Brain microvascular endothelial cell (primary cell): ENCODE results near the gene NDUFA8.

ENCODE experiments used
- DNase-seq: peaks from one replicate; pipeline ENCODE4 v3.0.0-alpha.2; 2020
- H3K27ac ChIP-seq: fragments of 250-450 bp; sonication (Bioruptor Pico); 2 replicates; pipeline ENCODE4 v1.5.1; 2020; ENCODE audit warnings: mild to moderate bottlenecking, moderate library complexity
- H3K27me3 ChIP-seq: fragments of 250-450 bp; sonication (Bioruptor Pico); replicated peaks from 2 replicates; pipeline ENCODE4 v1.5.1; 2020; ENCODE audit warnings: mild to moderate bottlenecking
- H3K36me3 ChIP-seq: fragments of 250-450 bp; sonication (Bioruptor Pico); replicated peaks from 2 replicates; pipeline ENCODE4 v1.5.1; 2020; ENCODE audit warnings: mild to moderate bottlenecking
- H3K4me3 ChIP-seq: 2 replicates; pipeline ENCODE4 v1.5.1; 2011; ENCODE audit warnings: low read depth, mild to moderate bottlenecking, control low read depth, low read length, moderate library complexity
- in situ Hi-C: cut with HindIII; loops from 2 replicates; pipeline ENCODE4 v1.10.0; 2017; ENCODE audit warnings: low sequenced_read_pairs, low pct_ligation_motif_present
- TF ChIP-seq, protein P1 (sequence below): IDR thresholded peaks from 2 replicates; pipeline ENCODE4 v1.5.1; 2011; ENCODE audit warnings: low read depth, mild to moderate bottlenecking, moderate library complexity, low read length, control low read depth, inconsistent platforms; ENCODE audit errors: missing control alignments

Gene NDUFA8

DNA sequence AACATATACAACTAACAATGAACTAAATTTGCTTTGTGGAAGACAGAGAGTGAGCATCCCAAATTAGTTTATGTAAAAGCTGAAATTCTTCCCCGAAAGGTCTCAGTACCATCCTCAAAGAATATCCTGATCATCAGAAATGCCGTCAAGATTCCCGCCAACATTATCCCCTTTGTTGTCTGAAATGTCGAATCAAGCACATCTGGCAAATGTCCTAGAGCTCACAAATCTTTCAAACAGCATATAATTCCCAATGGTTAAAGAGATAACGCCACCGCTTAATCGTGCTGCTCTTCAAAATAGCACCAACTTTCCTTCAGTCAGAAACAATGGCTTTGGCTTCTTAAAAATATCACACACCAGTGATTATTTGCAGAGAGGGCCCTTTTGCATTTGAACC is 23.9 kb upstream of the NDUFA8 start:
- Histone ChIP-seq H3K27me3 (peaks cover 13% of the 10 kb centered on the region), H3K36me3 (no peaks in the 10 kb centered on the region), H3K4me3 (no peak overlapping the region), H3K27ac (no peak overlapping the region)
- no peak for DNase-seq
- TF ChIP-seq, protein P1, sequence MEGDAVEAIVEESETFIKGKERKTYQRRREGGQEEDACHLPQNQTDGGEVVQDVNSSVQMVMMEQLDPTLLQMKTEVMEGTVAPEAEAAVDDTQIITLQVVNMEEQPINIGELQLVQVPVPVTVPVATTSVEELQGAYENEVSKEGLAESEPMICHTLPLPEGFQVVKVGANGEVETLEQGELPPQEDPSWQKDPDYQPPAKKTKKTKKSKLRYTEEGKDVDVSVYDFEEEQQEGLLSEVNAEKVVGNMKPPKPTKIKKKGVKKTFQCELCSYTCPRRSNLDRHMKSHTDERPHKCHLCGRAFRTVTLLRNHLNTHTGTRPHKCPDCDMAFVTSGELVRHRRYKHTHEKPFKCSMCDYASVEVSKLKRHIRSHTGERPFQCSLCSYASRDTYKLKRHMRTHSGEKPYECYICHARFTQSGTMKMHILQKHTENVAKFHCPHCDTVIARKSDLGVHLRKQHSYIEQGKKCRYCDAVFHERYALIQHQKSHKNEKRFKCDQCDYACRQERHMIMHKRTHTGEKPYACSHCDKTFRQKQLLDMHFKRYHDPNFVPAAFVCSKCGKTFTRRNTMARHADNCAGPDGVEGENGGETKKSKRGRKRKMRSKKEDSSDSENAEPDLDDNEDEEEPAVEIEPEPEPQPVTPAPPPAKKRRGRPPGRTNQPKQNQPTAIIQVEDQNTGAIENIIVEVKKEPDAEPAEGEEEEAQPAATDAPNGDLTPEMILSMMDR, result no peak
- in situ Hi-C loops, result no loop called here

DNA sequence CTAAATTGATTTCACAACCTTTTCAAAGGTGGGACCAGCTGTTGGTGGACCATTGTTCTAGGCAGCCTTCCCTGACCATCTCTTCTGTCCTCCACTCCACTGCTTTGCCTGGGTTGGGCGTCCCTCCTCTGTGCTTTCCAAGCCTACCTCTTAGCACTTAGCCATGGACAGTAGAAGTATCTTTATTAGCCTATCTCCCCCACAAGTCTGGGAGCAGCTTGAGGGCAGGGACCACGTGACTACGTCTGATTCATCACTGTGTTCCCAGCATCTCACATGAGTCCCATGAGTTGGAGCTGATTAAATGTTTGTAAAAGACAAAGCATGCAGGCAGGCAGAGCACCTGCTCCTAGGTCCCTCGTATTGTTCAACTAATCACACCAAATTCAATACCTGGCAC is 21.1 kb upstream of the NDUFA8 start:
- TF ChIP-seq, protein P1, result no peak
- in situ Hi-C loops, result no loop called here
- Histone ChIP-seq H3K27me3 (peaks cover 13% of the 10 kb centered on the region), H3K27ac (no peak overlapping the region), H3K4me3 (no peak overlapping the region), H3K36me3 (no peaks in the 10 kb centered on the region)
- peak; percentile 85 for DNase-seq

DNA sequence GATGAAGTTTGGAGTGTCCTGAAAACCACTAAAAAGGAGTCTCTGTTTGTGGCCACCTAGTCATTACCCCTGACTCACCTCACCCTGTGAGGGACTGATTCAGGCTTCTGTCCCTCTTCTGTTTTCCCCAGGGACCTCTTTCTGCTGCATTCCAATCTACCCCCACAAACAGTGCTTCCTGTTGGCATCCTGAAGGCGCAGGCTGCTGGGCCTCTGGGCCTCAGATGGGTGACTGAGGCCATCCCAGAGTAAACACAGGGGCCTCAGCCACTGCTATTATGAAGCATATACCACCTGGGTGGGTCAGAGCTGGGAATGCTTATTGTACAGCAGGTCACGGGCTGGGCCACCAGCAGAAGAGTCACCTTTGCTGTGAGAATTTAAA is 20.1 kb upstream of the NDUFA8 start:
- H3K27me3 ChIP-seq, result peaks cover 13% of the 10 kb centered on the region
- TF ChIP-seq, protein P1, result no peak

DNA sequence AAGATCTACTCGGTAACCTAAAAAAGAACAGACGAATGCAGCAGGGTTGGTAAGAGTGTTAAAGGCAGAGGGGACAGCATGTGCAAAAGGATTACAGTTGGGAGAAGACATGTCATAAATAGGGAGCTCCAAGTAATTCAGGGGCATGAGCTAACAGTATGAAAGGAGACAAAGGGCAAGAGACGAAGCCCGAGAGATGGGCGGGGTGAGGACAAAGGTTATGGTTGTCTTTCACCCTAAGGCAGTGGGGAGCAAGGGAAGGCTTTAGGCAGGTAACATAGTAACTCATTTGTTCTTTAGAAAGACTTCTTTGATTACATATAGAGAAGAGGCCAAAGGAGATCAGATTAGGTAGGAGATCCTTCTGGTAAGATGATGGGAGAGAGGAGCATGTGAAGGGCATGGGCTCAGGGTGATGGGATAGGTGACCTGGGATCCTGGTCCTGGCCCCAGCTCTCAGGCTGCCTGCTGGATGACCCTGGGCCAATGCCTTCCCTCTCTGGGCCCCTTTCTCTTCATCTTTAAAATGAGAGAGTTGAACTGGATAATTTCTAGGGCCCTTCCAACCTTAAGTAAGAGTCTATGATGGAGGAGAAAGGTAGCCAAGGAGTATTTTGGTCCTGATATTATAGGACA is 19.6 kb upstream of the NDUFA8 start:
- in situ Hi-C loops, result no loop called here
- no peak overlapping the region for H3K27ac ChIP-seq
- no peak for DNase-seq
- no peak overlapping the region for H3K4me3 ChIP-seq
- no peaks in the 10 kb centered on the region for H3K36me3 ChIP-seq
- TF ChIP-seq, protein P1, result no peak
- H3K27me3 ChIP-seq, result peaks cover 13% of the 10 kb centered on the region

More for the DNA sequence above, 20.1 kb upstream of the NDUFA8 start:
- H3K36me3 ChIP-seq, result no peaks in the 10 kb centered on the region
- no peak for DNase-seq
- in situ Hi-C loops, result no loop called here
- H3K4me3 ChIP-seq, result no peak overlapping the region
- no peak overlapping the region for H3K27ac ChIP-seq

DNA sequence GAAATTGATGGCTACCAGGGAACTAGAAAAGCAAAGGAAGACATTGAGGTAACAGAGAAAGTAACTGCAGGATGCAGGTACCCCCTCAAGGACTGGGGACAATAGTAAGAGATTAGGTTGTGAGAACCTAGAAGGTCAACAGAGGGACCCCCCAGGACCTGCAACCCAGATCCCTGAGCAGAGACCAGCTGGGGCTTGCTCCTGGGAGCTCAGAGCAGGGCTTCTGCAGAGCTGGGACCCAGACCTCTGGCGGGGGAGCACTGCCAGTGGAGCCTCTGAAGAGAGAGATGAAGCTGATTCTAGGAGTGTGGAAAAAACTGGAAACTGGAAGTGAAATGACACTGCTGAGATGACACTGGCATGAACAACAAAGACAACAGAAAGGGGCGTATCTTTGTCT is 17.3 kb upstream of the NDUFA8 start:
- TF ChIP-seq, protein P1, result no peak
- Histone ChIP-seq H3K36me3 (no peaks in the 10 kb centered on the region), H3K27ac (no peak overlapping the region), H3K27me3 (peaks cover 2% of the 10 kb centered on the region), H3K4me3 (no peak overlapping the region)
- no peak for DNase-seq
- in situ Hi-C loops, result no loop called here

DNA sequence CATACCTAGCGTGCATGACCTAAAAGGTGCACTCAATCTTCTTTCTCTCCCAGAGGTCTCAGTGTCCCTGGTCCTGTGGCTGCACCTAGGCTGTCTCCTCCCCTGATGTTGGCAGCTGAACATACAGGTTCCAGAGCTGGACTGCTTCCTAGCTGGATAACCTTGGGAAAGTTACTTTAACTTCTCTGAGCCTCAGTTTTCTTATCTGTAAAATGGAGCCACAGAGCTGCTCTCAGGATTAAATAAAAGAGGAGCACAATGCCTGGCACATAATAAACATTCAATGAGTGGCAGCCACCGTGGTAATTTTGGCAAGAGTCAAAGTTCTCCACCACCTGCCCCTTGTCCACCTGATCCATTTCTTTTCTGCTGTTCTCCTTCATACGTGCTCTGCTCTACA is 14.1 kb upstream of the NDUFA8 start:
- Histone ChIP-seq H3K36me3 (no peaks in the 10 kb centered on the region), H3K4me3 (no peak overlapping the region), H3K27ac (no peak overlapping the region), H3K27me3 (peaks cover 5% of the 10 kb centered on the region)
- TF ChIP-seq, protein P1, result no peak
- in situ Hi-C loops, result no loop called here
- no peak for DNase-seq
